ENCODE results near the gene MRPS2. TPM values are rescaled to one million over a fixed set of nuclear protein-coding genes. Genes with fewer than 3 reads are reported as not detected.

MRPS2 gene
- total RNA-seq, 2 donors from 2014 or later = 40.6 to 54.9 TPM

- H3K36me3 Mint-ChIP-seq (ENCODE audit: insufficient read depth in 2 of 2) = peaks cover 2 to 7% of the 10 kb centered on the region in 2 donors
- no peak overlapping the region for H3K27ac Mint-ChIP-seq
- H3K9me3 Mint-ChIP-seq = no peaks in the 10 kb centered on the region
- H3K4me3 Mint-ChIP-seq = peak overlapping the region in 1 of 2 donors; percentile 98
- no peak for DNase-seq
- ATAC-seq (replicated peaks in 1 of 2) = no peak
- no peaks in the 10 kb centered on the region for H3K27me3 Mint-ChIP-seq (ENCODE audit: low read depth)
- peaks cover 14% of the 10 kb centered on the region for H3K4me1 Mint-ChIP-seq (ENCODE audit: low read depth)
Measured at GRCh38 chr9:135498381-135499126, 1.9 kb upstream of the MRPS2 start.

GRCh38 chr9:135499326-135500070 lies 984 bp upstream of the MRPS2 start:
- peak overlapping the region; percentile 46 for H3K27ac Mint-ChIP-seq
- peaks cover 16% of the 10 kb centered on the region for H3K4me1 Mint-ChIP-seq (ENCODE audit: low read depth)
- H3K9me3 Mint-ChIP-seq = no peaks in the 10 kb centered on the region
- DNase-seq (peak; percentile 85 to 91), ATAC-seq (replicated peaks in 1 of 2) (peak; percentile 52 to 63)
- H3K4me3 Mint-ChIP-seq = peak overlapping the region; percentile 90 to 98
- H3K36me3 Mint-ChIP-seq (ENCODE audit: insufficient read depth in 2 of 2) = peaks cover 2 to 8% of the 10 kb centered on the region in 2 donors
- H3K27me3 Mint-ChIP-seq (ENCODE audit: low read depth) = no peaks in the 10 kb centered on the region

GRCh38 chr9:135500071-135500524 lies 384 bp upstream of the MRPS2 start:
- Mint-ChIP-seq H3K4me3 (peak overlapping the region; percentile 90 to 98), H3K4me1 (ENCODE audit: low read depth) (peaks cover 17% of the 10 kb centered on the region), H3K36me3 (ENCODE audit: insufficient read depth in 2 of 2) (peaks cover 2 to 8% of the 10 kb centered on the region in 2 donors), H3K9me3 (no peaks in the 10 kb centered on the region), H3K27me3 (ENCODE audit: low read depth) (no peaks in the 10 kb centered on the region), H3K27ac (no peak overlapping the region)
- DNase-seq (no peak), ATAC-seq (replicated peaks in 1 of 2) (peak in 1 of 2 donors; percentile 6)

- H3K4me1 Mint-ChIP-seq (ENCODE audit: low read depth) = peaks cover 17% of the 10 kb centered on the region
- peaks cover 2 to 8% of the 10 kb centered on the region in 2 donors for H3K36me3 Mint-ChIP-seq (ENCODE audit: insufficient read depth in 2 of 2)
- no peaks in the 10 kb centered on the region for H3K27me3 Mint-ChIP-seq (ENCODE audit: low read depth)
- ATAC-seq (replicated peaks in 1 of 2) = no peak
- no peaks in the 10 kb centered on the region for H3K9me3 Mint-ChIP-seq
- no peak for DNase-seq
- peak overlapping the region; percentile 90 to 98 for H3K4me3 Mint-ChIP-seq
- H3K27ac Mint-ChIP-seq = peak overlapping the region; percentile 88
Measured at GRCh38 chr9:135501261-135502167, 1.0 kb downstream of the MRPS2 start.

DNA sequence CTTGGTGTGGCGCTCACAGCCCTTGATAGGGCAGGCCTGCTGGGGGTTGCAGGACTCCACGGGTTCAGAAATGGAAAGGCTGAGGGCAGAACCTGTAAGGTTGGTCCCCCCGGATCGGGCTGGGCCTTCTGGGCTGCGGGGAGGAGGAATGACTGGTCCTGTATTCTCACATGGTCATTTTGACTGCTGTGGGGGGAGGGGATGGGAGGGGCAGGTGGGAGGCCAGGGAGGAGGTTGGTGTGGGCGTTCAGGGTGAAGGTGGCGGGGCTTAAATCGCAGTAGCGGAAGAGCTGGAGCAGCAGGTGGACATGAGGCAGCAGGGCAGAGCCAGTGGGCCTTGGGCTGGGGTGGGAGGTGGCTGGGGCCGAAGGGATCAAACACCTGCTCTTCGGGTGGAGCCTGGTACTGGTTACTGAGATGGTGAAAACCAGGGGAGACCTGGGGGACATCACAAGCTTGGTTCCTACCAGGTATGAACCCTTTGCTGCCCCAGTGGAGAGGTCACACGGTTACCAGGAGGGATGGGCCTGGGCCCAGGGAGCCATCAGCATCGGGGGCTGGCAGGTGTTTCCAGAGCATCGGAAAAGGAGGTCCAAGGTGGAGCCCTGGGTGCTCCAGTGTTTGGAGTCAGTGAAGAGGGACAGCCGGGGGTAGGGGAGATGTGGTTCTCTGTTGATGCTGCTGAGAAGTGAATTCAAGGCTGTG lies 1.8 kb downstream of the MRPS2 start:
- H3K36me3 Mint-ChIP-seq (ENCODE audit: insufficient read depth in 2 of 2) = peaks cover 2 to 8% of the 10 kb centered on the region in 2 donors
- no peaks in the 10 kb centered on the region for H3K27me3 Mint-ChIP-seq (ENCODE audit: low read depth)
- H3K9me3 Mint-ChIP-seq = no peaks in the 10 kb centered on the region
- ATAC-seq (replicated peaks in 1 of 2) = no peak
- DNase-seq = no peak
- H3K27ac Mint-ChIP-seq = peak overlapping the region; percentile 38
- peaks cover 17% of the 10 kb centered on the region for H3K4me1 Mint-ChIP-seq (ENCODE audit: low read depth)
- peak overlapping the region; percentile 90 to 98 for H3K4me3 Mint-ChIP-seq

DNA sequence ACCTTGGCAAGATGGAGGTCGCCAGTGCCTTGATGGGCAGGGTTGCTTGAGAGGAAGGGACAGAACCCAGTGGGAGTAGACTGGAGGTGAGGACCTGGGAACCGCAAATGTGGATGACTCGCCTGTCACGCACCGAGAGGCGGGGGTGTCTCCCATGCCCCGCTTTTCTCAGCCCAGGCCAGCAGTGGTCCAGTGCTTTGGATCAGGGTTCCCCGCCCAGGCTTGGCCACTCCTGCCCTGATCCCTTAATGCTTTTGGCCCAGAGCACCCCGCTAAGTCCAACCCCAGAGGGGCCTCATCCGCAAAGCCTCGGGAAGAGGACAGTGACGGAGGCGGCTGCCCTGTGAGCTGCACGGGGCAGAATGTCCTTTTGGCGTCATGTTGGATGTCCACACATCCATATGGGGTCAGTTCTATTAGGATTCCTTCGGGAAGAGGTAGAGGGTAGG lies 2.4 kb downstream of the MRPS2 start:
- peaks cover 17% of the 10 kb centered on the region for H3K4me1 Mint-ChIP-seq (ENCODE audit: low read depth)
- H3K27ac Mint-ChIP-seq = no peak overlapping the region
- H3K36me3 Mint-ChIP-seq (ENCODE audit: insufficient read depth in 2 of 2) = peaks cover 2 to 8% of the 10 kb centered on the region in 2 donors
- peak overlapping the region in 1 of 2 donors; percentile 98 for H3K4me3 Mint-ChIP-seq
- no peak for DNase-seq
- H3K27me3 Mint-ChIP-seq (ENCODE audit: low read depth) = no peaks in the 10 kb centered on the region
- no peaks in the 10 kb centered on the region for H3K9me3 Mint-ChIP-seq
- no peak for ATAC-seq (replicated peaks in 1 of 2)

DNA sequence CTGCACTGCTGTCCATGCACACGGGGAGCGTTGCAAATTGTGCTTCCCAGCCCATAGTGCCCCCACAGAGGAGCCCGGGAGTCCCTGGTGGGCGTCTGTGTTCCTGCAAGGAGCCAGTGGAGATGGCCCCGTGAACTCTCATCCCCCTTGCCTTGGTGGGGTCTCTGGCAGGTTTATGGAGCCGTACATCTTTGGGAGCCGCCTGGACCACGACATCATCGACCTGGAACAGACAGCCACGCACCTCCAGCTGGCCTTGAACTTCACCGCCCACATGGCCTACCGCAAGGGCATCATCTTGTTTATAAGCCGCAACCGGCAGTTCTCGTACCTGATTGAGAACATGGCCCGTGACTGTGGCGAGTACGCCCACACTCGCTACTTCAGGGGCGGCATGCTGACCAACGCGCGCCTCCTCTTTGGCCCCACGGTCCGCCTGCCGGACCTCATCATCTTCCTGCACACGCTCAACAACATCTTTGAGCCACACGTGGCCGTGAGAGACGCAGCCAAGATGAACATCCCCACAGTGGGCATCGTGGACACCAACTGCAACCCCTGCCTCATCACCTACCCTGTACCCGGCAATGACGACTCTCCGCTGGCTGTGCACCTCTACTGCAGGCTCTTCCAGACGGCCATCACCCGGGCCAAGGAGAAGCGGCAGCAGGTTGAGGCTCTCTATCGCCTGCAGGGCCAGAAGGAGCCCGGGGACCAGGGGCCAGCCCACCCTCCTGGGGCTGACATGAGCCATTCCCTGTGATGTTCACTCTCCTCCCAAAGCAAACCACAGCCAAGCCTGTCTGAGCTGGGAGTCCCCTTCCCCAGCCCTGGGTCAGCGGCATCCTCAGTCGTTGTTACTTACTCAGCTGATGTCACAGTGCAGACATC lies 3.1 kb downstream of the MRPS2 start:
- DNase-seq = no peak
- no peaks in the 10 kb centered on the region for H3K27me3 Mint-ChIP-seq (ENCODE audit: low read depth)

DNA sequence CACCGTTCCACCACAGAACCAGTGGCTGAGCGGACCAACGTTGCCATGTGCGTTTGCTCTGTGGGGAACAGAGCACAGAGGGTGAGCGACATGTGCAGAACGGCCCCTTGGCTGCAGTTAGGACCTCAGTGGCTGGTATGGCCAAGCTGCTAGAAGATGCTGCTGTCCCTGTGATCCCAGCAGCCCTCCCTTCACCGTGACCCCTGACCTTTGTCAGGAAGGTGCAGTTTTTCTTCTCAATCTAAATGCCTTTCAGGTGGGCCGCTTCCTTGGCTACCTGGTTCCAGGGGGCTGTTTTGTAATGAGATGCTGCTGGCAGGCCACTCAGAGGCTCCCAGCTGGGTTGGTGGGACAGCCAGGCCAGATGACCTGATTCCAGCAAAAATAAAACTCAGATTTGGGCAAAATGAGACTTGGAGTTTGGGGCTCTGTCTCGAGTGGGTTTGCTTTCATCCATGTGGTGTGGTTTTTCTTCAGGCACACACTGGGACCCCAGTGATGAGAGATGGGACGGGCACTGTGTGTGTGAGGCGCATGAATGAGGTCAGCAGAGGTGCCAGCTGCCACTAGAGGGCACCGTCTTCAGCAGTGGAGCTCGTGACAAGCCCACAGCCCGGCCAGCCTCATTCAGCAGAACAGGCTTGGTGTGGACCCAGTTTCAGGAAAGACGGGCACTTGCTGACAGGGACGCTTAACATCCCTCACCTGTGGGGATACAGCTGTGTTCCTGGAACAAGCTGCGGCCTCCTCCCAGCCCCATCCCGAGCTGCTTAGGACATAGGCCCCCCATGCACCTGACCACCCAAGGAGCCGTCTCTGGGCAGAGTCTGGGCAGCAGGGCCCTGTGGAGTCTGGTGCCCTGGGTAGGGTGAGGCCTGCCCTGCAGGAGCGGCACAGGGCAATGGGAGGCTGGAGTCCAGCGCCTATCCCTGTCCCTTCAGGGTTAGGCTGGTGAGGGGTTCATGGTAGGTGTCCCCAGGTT lies 4.1 kb downstream of the MRPS2 start:
- H3K4me3 Mint-ChIP-seq = no peak overlapping the region
- no peak overlapping the region for H3K27ac Mint-ChIP-seq
- peaks cover 17% of the 10 kb centered on the region for H3K4me1 Mint-ChIP-seq (ENCODE audit: low read depth)
- peak; percentile 58 for DNase-seq
- no peak for ATAC-seq (replicated peaks in 1 of 2)
- H3K9me3 Mint-ChIP-seq = peaks cover 3 to 6% of the 10 kb centered on the region in 2 donors
- H3K36me3 Mint-ChIP-seq (ENCODE audit: insufficient read depth in 2 of 2) = peaks cover 6 to 12% of the 10 kb centered on the region in 2 donors
- H3K27me3 Mint-ChIP-seq (ENCODE audit: low read depth) = no peaks in the 10 kb centered on the region

More for the DNA sequence above, 3.1 kb downstream of the MRPS2 start:
- Mint-ChIP-seq H3K4me3 (no peak overlapping the region), H3K4me1 (ENCODE audit: low read depth) (peaks cover 17% of the 10 kb centered on the region), H3K9me3 (no peaks in the 10 kb centered on the region), H3K27ac (no peak overlapping the region), H3K36me3 (ENCODE audit: insufficient read depth in 2 of 2) (peaks cover 2 to 8% of the 10 kb centered on the region in 2 donors)
- no peak for ATAC-seq (replicated peaks in 1 of 2)

DNA sequence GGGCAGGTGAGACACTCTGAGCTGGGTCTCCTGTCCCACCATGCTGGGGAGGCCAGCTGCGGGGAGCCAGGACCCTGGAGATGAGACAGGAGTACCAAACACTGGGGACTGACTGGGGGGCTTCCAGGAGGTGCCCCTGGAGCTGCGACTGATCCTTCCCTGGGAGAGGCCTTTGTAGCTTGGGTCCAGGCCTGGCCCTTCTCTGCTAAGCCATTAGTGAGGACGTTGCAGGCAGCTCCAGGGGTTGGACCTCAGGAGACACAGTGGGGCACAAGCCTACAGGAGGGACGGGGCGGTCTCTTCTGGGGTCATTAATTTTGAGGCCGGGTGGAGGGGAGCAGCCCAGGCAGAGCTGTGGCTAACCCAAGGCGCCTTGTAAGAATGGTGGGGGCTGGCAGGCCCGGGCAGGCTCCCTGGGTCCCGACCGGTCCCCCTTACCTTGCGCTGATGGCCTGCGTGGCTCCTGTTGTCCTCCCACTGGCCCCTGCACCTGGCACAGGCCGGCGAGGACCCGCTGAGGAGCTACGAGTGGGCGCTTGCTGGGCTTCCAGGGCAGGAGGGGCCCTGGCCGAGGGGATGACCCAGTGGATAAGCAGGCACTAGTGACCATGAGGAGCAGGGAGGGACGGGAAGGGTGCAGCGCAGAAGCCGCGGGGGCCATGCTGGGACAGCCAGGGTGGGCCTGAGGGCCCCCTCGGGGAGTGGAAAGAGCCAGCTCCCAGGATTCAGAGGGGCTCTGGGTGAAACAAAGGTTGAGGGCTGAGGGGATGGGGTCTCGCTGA lies 5.1 kb downstream of the MRPS2 start:
- H3K27me3 Mint-ChIP-seq (ENCODE audit: low read depth) = no peaks in the 10 kb centered on the region
- H3K4me1 Mint-ChIP-seq (ENCODE audit: low read depth) = peaks cover 17% of the 10 kb centered on the region
- no peak overlapping the region for H3K27ac Mint-ChIP-seq
- H3K36me3 Mint-ChIP-seq (ENCODE audit: insufficient read depth in 2 of 2) = peaks cover 6 to 11% of the 10 kb centered on the region in 2 donors
- no peak for DNase-seq
- peaks cover 3 to 7% of the 10 kb centered on the region in 2 donors for H3K9me3 Mint-ChIP-seq
- H3K4me3 Mint-ChIP-seq = no peak overlapping the region
- ATAC-seq (replicated peaks in 1 of 2) = no peak

Data from activated T-cell treated with anti-CD3 and anti-CD28 coated beads, Interleukin-2, amount 50 U/mL, for 72 hours (primary cell).